Uterus (tissue), 2 donors: ENCODE measurements around the gene SESN3.

Experiments used
- POLR2A ChIP-seq, 2 donors: fragments of 450-650 bp; IDR thresholded peaks; one replicate each; pipeline ENCODE4 v1.6.1; 2016; ENCODE audit warnings: antibody characterized with exemption in 2 of 2, mild to moderate bottlenecking in 1 of 2, moderate library complexity in 1 of 2
- TF ChIP-seq, protein P1 (sequence below), 4 experiments: fragments of 200-600 bp in 2 of 4; fragments of 450-650 bp in 2 of 4; sonication (generic) in 2 of 4; IDR thresholded peaks; one replicate each; pipeline ENCODE4 v1.5.1; 2016 to 2019; ENCODE audit warnings: antibody characterized with exemption in 4 of 4, mild to moderate bottlenecking in 2 of 4, moderate library complexity in 1 of 4

DNA sequence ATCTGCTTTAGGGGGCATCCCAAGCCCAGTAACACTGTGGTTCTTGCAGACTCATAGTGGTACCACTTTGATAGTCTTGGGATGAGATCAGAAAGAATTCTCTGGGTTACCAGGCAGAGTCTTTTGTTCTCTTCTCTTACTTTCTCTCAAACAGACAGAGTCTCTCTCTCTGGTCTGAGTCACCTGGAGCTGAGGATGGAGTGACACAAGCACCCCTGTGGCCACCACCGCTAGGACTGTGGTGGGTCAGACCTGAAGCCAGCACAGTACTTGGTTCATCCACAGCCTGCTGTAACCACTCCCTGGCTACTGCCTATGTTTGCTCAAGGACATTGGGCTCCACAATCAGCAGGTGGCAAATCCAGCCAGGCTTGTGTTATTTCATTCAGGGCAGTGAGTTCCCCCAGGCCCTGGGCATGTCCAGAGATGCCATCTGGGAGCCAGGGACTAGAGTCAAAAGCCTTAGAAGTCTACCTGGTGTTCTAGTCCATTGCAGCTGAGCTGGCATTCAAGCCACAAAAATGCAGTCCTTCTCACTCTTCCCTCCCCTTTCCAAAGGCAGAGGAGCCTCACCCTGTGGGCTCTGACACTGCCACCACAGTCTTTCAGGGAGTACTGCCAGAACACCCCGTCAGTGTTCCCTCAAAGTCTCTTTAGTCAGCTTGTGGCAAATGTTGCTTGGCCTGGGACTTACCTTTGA is 111.5 kb downstream of the SESN3 start:
- TF ChIP-seq, protein P1, sequence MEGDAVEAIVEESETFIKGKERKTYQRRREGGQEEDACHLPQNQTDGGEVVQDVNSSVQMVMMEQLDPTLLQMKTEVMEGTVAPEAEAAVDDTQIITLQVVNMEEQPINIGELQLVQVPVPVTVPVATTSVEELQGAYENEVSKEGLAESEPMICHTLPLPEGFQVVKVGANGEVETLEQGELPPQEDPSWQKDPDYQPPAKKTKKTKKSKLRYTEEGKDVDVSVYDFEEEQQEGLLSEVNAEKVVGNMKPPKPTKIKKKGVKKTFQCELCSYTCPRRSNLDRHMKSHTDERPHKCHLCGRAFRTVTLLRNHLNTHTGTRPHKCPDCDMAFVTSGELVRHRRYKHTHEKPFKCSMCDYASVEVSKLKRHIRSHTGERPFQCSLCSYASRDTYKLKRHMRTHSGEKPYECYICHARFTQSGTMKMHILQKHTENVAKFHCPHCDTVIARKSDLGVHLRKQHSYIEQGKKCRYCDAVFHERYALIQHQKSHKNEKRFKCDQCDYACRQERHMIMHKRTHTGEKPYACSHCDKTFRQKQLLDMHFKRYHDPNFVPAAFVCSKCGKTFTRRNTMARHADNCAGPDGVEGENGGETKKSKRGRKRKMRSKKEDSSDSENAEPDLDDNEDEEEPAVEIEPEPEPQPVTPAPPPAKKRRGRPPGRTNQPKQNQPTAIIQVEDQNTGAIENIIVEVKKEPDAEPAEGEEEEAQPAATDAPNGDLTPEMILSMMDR (IDR thresholded peaks at IDR 0.05): no peak
- no peak for TF ChIP-seq POLR2A (IDR thresholded peaks at IDR 0.05)
